ENCODE measurements around the gene ATP6V1B1. TPM values are rescaled to one million over a fixed set of nuclear protein-coding genes. Genes with fewer than 3 reads are reported as not detected.
A peak's percentile ranks its signal among the peaks of the same experiment; 100 is the strongest.

ATP6V1B1 gene
- total and polyA plus RNA-seq, 9 of the 15 experiments (the other 6 are each of a cell fraction or from before 2014, with no cell fraction given): not detected

GRCh38 chr2:70994699-70995425, 59.2 kb downstream of the ATP6V1B1 start, which contains the start of gene TEX261 (continued):
- TF ChIP-seq SAFB (IDR thresholded peaks at IDR 0.05; ENCODE audit: borderline replicate concordance, low read depth, low read length) (no peak), RCOR1 (IDR thresholded peaks at IDR 0.05; ENCODE audit: borderline replicate concordance in 1 of 2, low read depth in 2 of 2, low read length in 2 of 2) (peak in 1 of 2 experiments; percentile 49; a peak in 1 of 4 replicates), CHCHD3 (CRISPR knock-in tag; IDR thresholded peaks at IDR 0.05) (no peak), RAD51 (IDR thresholded peaks at IDR 0.05; ENCODE audit: borderline replicate concordance, low read depth) (no peak; the same call in 1 of the 2 replicates), KAT8 (IDR thresholded peaks at IDR 0.05; ENCODE audit: low read depth) (no peak), NCOA2 (IDR thresholded peaks at IDR 0.05; ENCODE audit: partially characterized antibody in 2 of 2) (no peak), STAG1 (CRISPR knock-in tag; IDR thresholded peaks at IDR 0.05; ENCODE audit: borderline replicate concordance) (no peak), ZFP36 (IDR thresholded peaks at IDR 0.05; ENCODE audit: low read depth, low read length, partially characterized antibody) (no peak), FOXA1 (IDR thresholded peaks at IDR 0.05; ENCODE audit: borderline replicate concordance) (no peak), SIX5 (IDR thresholded peaks at IDR 0.05; ENCODE audit: borderline replicate concordance in 1 of 2, insufficient read depth in 1 of 2, low read depth in 1 of 2, low read length in 2 of 2) (no peak), MIER1 (IDR thresholded peaks at IDR 0.05; ENCODE audit: low read depth) (no peak), ZNF76 (CRISPR knock-in tag; IDR thresholded peaks at IDR 0.05; ENCODE audit: borderline replicate concordance) (no peak), PRMT5 (CRISPR knock-in tag; IDR thresholded peaks at IDR 0.05) (no peak), NCOR1 (IDR thresholded peaks at IDR 0.05) (no peak), ZNF583 (CRISPR knock-in tag; IDR thresholded peaks at IDR 0.05) (no peak), SREBF2 (CRISPR knock-in tag; IDR thresholded peaks at IDR 0.05) (no peak), ZNF24 (IDR thresholded peaks at IDR 0.05) (peak; percentile 82), HDGF (IDR thresholded peaks at IDR 0.05) (no peak), PTTG1 (tag; IDR thresholded peaks at IDR 0.05; ENCODE audit: low read depth) (no peak), ZNF124 (CRISPR knock-in tag; IDR thresholded peaks at IDR 0.05) (no peak), ZNF707 (CRISPR knock-in tag; conservative IDR thresholded peaks at IDR 0.05) (no peak), ZNF518B (CRISPR knock-in tag; IDR thresholded peaks at IDR 0.05) (no peak), ELF1 (tag; IDR thresholded peaks at IDR 0.05) (no peak; the same call in 1 of the 2 replicates), POLR2G (IDR thresholded peaks at IDR 0.05; ENCODE audit: low read depth, low read length) (peak; percentile 86), COPS2 (conservative IDR thresholded peaks at IDR 0.05) (no peak), ZNF586 (CRISPR knock-in tag; conservative IDR thresholded peaks at IDR 0.05) (no peak), ZBTB2 (IDR thresholded peaks at IDR 0.05) (no peak)
